ENCODE data around the gene SRGAP2C.
"Not testable (repeated sequence)": the region's sequence is repeated elsewhere in the genome, so short reads cannot be mapped to it uniquely, and the experiment has no call there.

DNA sequence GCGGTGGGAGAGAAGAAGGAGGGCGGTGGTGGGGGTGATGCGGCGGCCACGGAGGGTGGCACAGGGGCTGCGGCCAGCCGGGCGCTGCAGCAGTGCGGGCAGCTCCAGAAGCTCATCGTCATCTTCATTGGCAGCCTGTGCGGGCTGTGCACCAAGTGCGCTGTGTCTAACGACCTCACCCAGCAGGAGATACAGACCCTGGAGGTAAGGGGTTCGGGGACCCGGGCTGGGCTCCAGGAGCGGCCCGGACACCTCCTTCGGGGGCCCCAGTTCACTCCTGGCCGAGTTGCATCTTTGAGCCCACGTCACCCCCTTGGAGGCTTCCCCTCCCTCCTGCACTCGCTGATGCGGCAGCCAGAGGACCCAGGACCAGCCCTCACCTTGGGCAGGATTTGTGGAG lies 212.3 kb downstream of the SRGAP2C start:
- TF ChIP-seq POLR2AphosphoS5 (IDR thresholded peaks at IDR 0.05; ENCODE audit: insufficient read depth in 1 of 2, low read depth in 1 of 2); POLR2A (IDR thresholded peaks at IDR 0.05): not testable (repeated sequence)

Measured in vagina (tissue), 2 donors.